Glutamatergic neuron (in vitro differentiated cells): ENCODE data around the gene HSD17B3. TPM values are rescaled to one million over a fixed set of nuclear protein-coding genes. Genes with fewer than 3 reads are reported as not detected.

Source experiments
- DNase-seq: peaks from one replicate; pipeline ENCODE4 v3.0.0; 2022
- H3K27ac Mint-ChIP-seq: one replicate; pipeline ENCODE4 v1.8.0; 2020; ENCODE audit warnings: mild to moderate bottlenecking, mixed read lengths, inconsistent platforms; ENCODE audit not compliant: unreplicated experiment
- H3K27me3 Mint-ChIP-seq: one replicate; pipeline ENCODE4 v1.8.0; 2020; ENCODE audit warnings: mild to moderate bottlenecking, moderate library complexity, mixed read lengths, inconsistent platforms; ENCODE audit not compliant: unreplicated experiment
- H3K36me3 Mint-ChIP-seq: one replicate; pipeline ENCODE4 v1.8.0; 2020; ENCODE audit warnings: mild to moderate bottlenecking, mixed read lengths, inconsistent platforms; ENCODE audit not compliant: unreplicated experiment
- H3K4me1 Mint-ChIP-seq: one replicate; pipeline ENCODE4 v1.8.0; 2020; ENCODE audit warnings: mild to moderate bottlenecking, low read depth, mixed read lengths, inconsistent platforms; ENCODE audit not compliant: unreplicated experiment
- H3K4me3 Mint-ChIP-seq: one replicate; pipeline ENCODE4 v1.8.0; 2020; ENCODE audit warnings: mild to moderate bottlenecking, mixed read lengths, inconsistent platforms; ENCODE audit not compliant: unreplicated experiment
- H3K9me3 Mint-ChIP-seq: one replicate; pipeline ENCODE4 v1.8.0; 2020; ENCODE audit warnings: mild to moderate bottlenecking, moderate library complexity, mixed read lengths, inconsistent platforms; ENCODE audit not compliant: unreplicated experiment
- total RNA-seq: library from RNA; stranded (reverse); fragmentation: NEBNext Ultra II Directional; extraction: Animal tissue kit (Norgen Biotek cat#: 25700); gene quantifications from one replicate; pipeline ENCODE4 v1.2.1, GENCODE V29; 2021; ENCODE audit not compliant: unreplicated experiment
- TF ChIP-seq, protein P1 (sequence below): fragments of 200-600 bp; sonication (generic); IDR thresholded peaks from one replicate; pipeline ENCODE4 v1.5.0; 2021; ENCODE audit not compliant: partially characterized antibody, unreplicated experiment

Gene HSD17B3
- total RNA-seq, 1 donor from 2014 or later, result 2.2 TPM

- Mint-ChIP-seq H3K4me3 (no peak overlapping the region), H3K4me1 (peaks cover 26% of the 10 kb centered on the region), H3K9me3 (peaks cover 6% of the 10 kb centered on the region), H3K27me3 (peaks cover 6% of the 10 kb centered on the region), H3K27ac (peak overlapping the region; percentile 94), H3K36me3 (peaks cover 21% of the 10 kb centered on the region)
- no peak for DNase-seq
- TF ChIP-seq, protein P1, sequence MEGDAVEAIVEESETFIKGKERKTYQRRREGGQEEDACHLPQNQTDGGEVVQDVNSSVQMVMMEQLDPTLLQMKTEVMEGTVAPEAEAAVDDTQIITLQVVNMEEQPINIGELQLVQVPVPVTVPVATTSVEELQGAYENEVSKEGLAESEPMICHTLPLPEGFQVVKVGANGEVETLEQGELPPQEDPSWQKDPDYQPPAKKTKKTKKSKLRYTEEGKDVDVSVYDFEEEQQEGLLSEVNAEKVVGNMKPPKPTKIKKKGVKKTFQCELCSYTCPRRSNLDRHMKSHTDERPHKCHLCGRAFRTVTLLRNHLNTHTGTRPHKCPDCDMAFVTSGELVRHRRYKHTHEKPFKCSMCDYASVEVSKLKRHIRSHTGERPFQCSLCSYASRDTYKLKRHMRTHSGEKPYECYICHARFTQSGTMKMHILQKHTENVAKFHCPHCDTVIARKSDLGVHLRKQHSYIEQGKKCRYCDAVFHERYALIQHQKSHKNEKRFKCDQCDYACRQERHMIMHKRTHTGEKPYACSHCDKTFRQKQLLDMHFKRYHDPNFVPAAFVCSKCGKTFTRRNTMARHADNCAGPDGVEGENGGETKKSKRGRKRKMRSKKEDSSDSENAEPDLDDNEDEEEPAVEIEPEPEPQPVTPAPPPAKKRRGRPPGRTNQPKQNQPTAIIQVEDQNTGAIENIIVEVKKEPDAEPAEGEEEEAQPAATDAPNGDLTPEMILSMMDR, result no peak
Measured at GRCh38 chr9:96343515-96344360, 41.8 kb upstream of the HSD17B3 start.

- peak overlapping the region; percentile 94 for H3K27ac Mint-ChIP-seq
- TF ChIP-seq, protein P1, result no peak
- peaks cover 4% of the 10 kb centered on the region for H3K9me3 Mint-ChIP-seq
- no peak for DNase-seq
- H3K36me3 Mint-ChIP-seq, result peaks cover 12% of the 10 kb centered on the region
- peaks cover 26% of the 10 kb centered on the region for H3K4me1 Mint-ChIP-seq
- H3K4me3 Mint-ChIP-seq, result peak overlapping the region; percentile 1
- H3K27me3 Mint-ChIP-seq, result peaks cover 6% of the 10 kb centered on the region
Measured at GRCh38 chr9:96342571-96343245, 40.7 kb upstream of the HSD17B3 start.

- Mint-ChIP-seq H3K4me1 (peaks cover 20% of the 10 kb centered on the region), H3K27ac (no peak overlapping the region), H3K9me3 (peaks cover 2% of the 10 kb centered on the region), H3K27me3 (no peaks in the 10 kb centered on the region), H3K36me3 (peaks cover 4% of the 10 kb centered on the region), H3K4me3 (no peak overlapping the region)
- DNase-seq, result no peak
- TF ChIP-seq, protein P1, result no peak
Measured at GRCh38 chr9:96340707-96341106, 38.7 kb upstream of the HSD17B3 start.

DNA sequence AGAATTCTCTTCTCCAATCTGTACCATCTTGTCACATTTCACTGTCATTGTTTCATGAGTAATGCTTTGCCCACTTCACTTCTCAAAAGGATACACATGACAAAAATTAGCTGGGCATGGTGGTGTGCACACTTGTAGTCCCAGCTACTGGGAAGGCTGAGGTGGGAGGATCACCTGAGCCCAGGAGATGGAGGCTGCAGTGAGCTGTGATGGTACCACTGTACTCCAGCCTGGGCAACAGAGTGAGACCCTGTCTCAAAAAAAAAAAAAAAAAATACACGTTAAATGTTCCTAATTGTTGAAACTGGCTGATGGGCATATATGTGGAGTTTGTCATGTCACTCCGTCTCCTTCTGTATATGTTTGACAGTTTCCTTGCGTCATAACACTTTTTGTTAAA is 36.3 kb upstream of the HSD17B3 start:
- Mint-ChIP-seq H3K27me3 (no peaks in the 10 kb centered on the region), H3K27ac (no peak overlapping the region), H3K4me1 (peaks cover 13% of the 10 kb centered on the region), H3K4me3 (no peak overlapping the region), H3K9me3 (no peaks in the 10 kb centered on the region), H3K36me3 (peaks cover 5% of the 10 kb centered on the region)
- TF ChIP-seq, protein P1, result no peak
- DNase-seq, result no peak

- Mint-ChIP-seq H3K36me3 (peaks cover 5% of the 10 kb centered on the region), H3K4me3 (no peak overlapping the region), H3K9me3 (no peaks in the 10 kb centered on the region), H3K27me3 (no peaks in the 10 kb centered on the region), H3K27ac (no peak overlapping the region), H3K4me1 (no peaks in the 10 kb centered on the region)
- TF ChIP-seq, protein P1, result no peak
- no peak for DNase-seq
Measured at GRCh38 chr9:96333958-96334357, 32.0 kb upstream of the HSD17B3 start.
